ENCODE measurements around the gene RAVER1.
"Not testable (repeated sequence)": the region's sequence is repeated elsewhere in the genome, so short reads cannot be mapped to it uniquely, and the experiment has no call there.

The RAVER1 gene

GRCh38 chr19:10289836-10290356, 43.4 kb downstream of the RAVER1 start, which contains the start of gene ICAM5:
TSS of gene ICAM5 (plus strand) at chr19:10289952. CDS start at chr19:10290044, 92 bp downstream.
- peak; percentile 52 for DNase-seq

DNA sequence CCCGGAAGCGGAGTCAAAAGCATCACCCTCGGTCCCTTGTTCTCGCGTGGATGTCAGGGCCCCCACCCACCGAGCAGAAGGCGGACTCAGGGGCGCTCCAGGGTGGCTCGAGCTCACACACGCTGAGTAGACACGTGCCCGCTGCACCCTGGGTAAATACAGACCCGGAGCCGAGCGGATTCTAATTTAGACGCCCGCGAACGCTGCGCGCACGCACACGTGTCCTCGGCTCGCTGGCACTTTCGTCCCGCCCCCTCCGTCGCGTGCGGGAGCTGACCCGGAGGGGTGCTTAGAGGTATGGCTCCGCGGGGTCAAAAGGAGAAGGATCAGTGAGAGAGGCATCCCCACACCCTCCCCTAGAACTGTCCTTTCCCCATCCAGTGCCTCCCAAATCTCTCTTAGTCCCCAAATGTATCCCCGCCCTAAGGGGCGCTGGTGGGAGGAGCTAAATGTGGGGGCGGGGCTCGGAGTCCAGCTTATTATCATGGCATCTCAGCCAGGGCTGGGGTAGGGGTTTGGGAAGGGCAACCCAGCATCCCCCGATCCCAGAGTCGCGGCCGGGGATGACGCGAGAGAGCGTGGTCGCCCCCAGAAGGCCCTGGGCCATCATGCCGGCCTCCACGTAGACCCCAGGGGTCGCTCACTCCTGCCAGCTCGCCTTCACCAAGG, 44.0 kb downstream of the RAVER1 start:
- peak; percentile 76 for DNase-seq

DNA sequence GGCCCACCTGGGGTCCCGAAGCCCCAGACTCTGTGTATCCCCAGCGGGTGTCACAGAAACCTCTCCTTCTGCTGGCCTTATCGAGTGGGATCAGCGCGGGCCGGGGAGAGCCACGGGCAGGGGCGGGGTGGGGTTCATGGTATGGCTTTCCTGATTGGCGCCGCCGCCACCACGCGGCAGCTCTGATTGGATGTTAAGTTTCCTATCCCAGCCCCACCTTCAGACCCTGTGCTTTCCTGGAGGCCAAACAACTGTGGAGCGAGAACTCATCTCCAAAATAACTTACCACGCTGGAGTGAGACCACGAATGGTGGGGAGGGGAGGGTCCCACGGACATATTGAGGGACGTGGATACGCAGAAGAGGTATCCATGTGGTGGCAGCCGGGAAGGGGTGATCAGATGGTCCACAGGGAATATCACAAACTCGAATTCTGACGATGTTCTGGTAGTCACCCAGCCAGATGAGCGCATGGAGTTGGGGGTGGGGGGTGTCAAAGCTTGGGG, 44.6 kb downstream of the RAVER1 start:
- peak; percentile 4 for DNase-seq

- peak; percentile 52 for DNase-seq
These were observed 46.3 kb downstream of the RAVER1 start, which contains the start of gene ICAM4 for GRCh38 chr19:10286803-10287737. TSS of gene ICAM4 (plus strand) at chr19:10286955. CDS start at chr19:10287013, 58 bp downstream.

- DNase-seq = no peak
These were observed 47.9 kb downstream of the RAVER1 start for GRCh38 chr19:10285393-10285792.

DNA sequence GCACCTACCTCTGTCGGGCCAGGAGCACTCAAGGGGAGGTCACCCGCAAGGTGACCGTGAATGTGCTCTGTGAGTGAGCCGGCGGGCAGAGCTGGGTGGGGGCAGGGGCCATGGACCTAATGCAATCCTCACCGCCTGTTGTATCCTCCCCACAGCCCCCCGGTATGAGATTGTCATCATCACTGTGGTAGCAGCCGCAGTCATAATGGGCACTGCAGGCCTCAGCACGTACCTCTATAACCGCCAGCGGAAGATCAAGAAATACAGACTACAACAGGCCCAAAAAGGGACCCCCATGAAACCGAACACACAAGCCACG, 48.4 kb downstream of the RAVER1 start:
- DNase-seq = no peak

- DNase-seq = no peak
These were observed 49.0 kb downstream of the RAVER1 start for GRCh38 chr19:10284065-10284959.

DNA sequence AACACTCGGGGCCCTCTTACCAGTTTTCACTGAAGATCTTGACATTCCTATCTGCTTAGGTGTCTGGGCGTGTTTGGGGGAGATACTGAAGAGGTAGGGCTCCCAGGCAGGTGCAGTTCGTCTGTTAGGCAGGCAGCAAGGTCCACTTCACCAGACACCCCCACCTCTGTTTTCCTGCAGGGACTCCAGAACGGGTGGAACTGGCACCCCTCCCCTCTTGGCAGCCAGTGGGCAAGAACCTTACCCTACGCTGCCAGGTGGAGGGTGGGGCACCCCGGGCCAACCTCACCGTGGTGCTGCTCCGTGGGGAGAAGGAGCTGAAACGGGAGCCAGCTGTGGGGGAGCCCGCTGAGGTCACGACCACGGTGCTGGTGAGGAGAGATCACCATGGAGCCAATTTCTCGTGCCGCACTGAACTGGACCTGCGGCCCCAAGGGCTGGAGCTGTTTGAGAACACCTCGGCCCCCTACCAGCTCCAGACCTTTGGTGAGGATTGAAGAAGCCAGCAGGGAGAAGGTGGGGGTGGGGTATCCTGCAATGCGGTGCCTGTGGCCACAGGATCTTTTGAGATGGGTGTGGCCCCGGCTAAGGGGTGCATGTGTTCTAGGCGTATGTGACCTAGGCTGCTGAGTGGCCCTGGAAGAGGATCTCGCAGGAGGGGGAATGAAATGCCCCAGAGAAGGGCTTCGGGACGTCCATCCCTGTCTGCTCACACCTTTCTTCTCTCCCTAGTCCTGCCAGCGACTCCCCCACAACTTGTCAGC, 49.8 kb downstream of the RAVER1 start:
- no peak for DNase-seq

DNA sequence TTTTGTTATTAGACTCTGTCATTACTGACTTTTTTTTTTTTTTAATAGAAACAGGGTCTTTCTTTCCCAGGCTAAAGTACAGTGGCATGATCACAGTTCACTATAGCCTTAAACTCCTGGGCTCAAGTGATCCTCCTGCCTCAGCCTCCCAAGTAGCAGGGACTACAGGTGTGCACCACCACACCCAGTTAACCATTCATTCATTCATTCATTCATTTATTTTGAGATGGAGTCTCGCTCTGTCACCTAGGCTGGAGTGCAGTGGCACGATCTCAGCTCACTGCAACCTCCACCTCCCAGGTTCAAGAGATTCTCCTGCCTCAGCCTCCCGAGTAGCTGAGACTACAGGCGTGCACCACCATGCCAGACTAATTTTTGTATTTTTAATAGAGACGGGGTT, 51.3 kb downstream of the RAVER1 start:
- not testable (repeated sequence) for DNase-seq

- DNase-seq = no peak
These were observed 53.4 kb downstream of the RAVER1 start for GRCh38 chr19:10279737-10280442.

DNA sequence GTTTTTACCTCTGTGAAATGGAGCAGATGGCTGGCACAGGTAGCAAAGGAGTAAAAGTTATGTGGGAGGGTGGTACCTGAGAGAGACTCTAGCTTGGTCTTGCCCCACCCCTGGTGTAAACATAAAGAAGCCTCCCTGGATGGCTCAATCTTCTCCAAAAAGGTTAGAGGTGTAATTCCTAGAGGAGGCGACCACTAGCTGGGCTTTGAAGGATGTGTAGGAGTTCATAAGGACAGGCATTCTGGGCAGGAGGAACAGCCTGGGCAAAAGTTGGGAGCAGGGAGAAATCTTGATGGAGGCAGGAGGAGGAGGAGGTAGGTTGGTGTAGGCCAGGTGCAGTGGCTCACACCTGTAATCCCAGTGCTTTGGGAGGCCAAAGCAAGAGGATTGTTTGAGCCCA, 54.4 kb downstream of the RAVER1 start:
- no peak for DNase-seq

DNA sequence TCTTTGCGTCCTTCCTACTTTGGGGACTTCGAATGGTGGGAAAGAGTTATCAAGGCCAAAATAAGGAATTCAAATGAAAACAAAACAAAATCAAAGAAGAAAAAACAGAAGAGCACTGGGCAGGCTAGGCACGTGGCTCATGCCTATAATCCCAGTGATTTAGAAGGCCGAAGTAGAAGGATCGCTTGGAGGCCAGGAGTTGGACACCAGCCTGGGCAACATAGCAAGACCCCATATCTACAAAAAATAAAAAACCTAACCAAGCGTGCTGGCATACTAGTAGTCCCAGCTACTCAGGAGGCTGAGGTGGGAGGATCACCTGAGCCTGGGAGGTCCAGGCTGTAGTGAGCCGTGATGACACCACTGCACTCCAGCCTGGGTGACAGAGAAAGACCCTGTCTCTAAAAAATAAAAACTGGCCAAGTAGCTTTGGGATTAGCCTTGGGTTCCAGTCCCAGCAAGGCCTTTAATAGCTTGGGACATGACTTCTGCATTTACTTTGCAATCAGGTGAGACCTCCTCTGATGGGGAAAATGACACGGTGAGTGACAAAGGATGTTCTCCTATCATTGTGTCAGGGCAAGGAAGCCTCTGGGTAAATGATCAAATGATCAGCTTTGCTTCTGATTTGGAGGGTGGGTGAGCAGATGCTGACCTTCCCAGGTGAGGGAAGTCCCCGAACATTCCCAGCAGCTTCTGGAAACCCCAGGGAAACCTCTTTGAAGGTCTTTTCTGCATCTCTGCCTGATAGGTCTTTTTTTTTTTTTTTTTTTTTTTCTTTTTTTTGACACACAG, 55.3 kb downstream of the RAVER1 start:
- DNase-seq = no peak

- no peak for DNase-seq
These were observed 58.7 kb downstream of the RAVER1 start for GRCh38 chr19:10274589-10274988.

- DNase-seq = no peak
These were observed 61.7 kb downstream of the RAVER1 start for GRCh38 chr19:10271543-10272086.

DNA sequence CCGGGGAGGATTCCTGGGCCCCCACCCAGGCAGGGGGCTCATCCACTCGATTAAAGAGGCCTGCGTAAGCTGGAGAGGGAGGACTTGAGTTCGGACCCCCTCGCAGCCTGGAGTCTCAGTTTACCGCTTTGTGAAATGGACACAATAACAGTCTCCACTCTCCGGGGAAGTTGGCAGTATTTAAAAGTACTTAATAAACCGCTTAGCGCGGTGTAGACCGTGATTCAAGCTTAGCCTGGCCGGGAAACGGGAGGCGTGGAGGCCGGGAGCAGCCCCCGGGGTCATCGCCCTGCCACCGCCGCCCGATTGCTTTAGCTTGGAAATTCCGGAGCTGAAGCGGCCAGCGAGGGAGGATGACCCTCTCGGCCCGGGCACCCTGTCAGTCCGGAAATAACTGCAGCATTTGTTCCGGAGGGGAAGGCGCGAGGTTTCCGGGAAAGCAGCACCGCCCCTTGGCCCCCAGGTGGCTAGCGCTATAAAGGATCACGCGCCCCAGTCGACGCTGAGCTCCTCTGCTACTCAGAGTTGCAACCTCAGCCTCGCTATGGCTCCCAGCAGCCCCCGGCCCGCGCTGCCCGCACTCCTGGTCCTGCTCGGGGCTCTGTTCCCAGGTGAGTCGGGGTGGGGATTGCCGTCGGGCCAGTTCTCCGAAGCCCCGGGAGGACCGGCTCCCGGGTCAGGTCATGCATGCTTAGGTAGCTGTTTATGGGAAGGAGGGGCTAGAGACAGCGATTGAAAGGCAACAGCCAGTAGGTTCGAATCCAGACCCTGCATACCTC, 62.5 kb downstream of the RAVER1 start, which contains the start of gene ICAM1:
TSS of gene ICAM1 (plus strand) at position 505 of the 779 bp plus-strand sequence. CDS start at position 545, 40 bp downstream.
- DNase-seq = peak; percentile 4

GRCh38 chr19:10270180-10270615, 63.1 kb downstream of the RAVER1 start:
- DNase-seq = no peak

DNA sequence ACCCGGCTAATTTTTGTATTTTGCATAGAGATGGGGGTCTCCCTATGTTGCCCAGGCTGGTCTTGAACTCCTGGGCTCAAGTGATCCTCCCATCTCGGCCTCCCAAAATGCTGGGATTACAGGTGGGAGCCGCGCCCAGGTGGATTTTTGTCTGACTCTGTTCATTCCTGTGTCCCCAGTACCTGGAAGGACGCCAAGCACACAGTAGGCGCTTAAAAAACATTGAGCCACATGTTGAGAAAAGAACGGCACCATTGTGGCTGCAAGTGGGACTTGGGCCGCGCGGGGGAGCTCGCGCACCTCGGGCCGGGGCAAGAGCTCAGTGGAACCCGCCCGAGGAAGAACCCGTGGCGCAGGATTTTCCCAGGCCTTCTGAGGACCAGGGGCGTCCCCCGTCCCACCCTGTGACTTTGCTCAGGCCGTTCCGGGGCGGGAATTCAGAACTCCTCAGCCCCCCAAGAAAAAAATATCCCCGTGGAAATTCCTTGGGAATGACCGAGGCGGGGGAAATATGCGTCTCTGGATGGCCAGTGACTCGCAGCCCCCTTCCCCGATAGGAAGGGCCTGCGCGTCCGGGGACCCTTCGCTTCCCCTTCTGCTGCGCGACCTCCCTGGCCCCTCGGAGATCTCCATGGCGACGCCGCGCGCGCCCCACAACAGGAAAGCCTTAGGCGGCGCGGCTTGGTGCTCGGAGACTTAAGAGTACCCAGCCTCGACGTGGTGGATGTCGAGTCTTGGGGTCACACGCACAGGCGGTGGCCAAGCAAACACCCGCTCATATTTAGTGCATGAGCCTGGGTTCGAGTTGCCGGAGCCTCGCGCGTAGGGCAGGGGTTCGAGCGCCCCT, 63.8 kb downstream of the RAVER1 start:
- DNase-seq = peak; percentile 54

- DNase-seq = no peak
These were observed 65.3 kb downstream of the RAVER1 start for GRCh38 chr19:10268071-10268470.
